Renal cortex interstitium (tissue), 11 donors: ENCODE measurements around the gene ATP11B. TPM values are rescaled to one million over a fixed set of nuclear protein-coding genes. Genes with fewer than 3 reads are reported as not detected.

ENCODE experiments used
- DNase-seq, 11 donors: peaks; one replicate each; pipeline ENCODE4 v3.0.0-alpha.2; 2013; ENCODE audit warnings: low read depth in 9 of 11, low spot score in 4 of 11; ENCODE audit errors: extremely low read depth in 1 of 11
- polyA plus RNA-seq, 3 donors: library from polyadenylated mRNA; unstranded; fragments of 120-200 nt; gene quantifications; one replicate each; pipeline ENCODE4 v1.2.1, GENCODE V29; 2013; ENCODE audit not compliant: insufficient read length in 3 of 3

The ATP11B gene
- polyA plus RNA-seq, 3 donors: 56.9 to 63.8 (median 60.2) TPM

- DNase-seq: no peak
These were observed 98.1 kb downstream of the ATP11B start for GRCh38 chr3:182891364-182891763.

DNA sequence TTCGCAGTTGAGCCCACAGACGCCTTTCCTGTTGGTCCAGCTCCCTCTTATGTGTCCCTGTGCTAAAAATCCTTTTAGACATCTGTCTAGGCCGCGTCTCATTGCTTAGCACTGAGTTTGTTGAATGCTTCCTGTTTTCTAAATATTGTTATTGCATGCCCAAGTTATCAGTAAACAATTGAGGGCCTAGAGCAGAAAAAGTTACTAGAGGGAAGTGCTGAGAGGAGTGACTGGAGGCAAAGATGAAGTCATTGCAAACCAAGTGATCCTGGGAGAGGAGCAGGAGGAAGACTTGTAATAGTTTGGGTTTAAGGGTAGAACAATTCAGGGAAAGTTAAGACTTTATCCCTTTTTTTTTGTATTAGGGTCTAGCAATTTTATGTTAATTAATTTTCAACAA, 98.9 kb downstream of the ATP11B start:
- no peak for DNase-seq

DNA sequence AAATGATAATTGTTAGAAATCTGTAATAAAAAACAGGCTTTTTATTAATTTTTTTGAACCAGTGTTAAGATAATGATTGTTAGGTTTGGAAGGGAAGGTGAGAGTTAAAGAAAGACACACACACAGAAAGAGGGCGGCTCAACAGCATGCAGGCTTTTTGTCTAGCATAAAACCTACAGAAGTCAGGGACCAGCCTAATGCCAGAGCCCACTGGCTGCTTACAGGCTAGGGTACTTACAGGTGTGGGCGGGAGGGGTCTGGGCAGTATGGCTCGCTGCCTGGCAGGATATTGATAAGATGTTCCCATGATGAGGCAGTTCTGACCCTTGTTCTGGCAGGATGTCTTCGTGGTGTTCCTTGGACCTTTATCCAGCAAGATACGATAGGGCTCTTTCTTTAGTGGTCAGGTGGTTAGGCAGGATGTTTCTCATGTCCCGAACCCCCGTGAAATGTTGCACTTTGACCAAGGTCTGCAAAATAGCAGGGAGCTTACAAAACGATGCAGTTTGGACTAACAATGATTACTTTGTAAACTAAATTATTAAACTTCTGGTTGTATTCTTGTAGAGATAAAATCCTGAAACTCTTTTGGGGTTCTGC, 102.3 kb downstream of the ATP11B start:
- peak in 1 of 11 donors; percentile 17 for DNase-seq

DNA sequence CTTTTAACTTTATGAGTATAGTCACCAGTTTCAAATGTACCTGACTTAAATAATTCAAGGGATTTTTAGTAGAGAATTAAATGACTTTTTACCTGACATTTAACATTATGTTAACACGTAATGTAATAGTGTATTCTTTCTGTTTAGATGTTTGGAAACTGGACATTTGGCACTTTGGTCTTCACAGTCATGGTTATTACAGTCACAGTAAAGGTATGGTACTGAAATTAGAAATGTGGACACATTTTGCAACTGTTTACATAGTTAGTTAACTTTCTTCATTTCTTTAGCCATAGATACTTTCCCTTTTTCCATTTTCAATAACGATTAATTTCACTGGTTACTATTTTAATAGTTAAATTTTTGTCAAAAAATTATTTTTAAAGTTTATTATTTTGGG, 103.2 kb downstream of the ATP11B start:
- DNase-seq: no peak

GRCh38 chr3:182902236-182902635, 108.9 kb downstream of the ATP11B start:
- DNase-seq: no peak

- DNase-seq: no peak
These were observed 110.9 kb downstream of the ATP11B start for GRCh38 chr3:182904164-182904563.

- DNase-seq: no peak
These were observed 112.3 kb downstream of the ATP11B start for GRCh38 chr3:182905623-182906022.

GRCh38 chr3:182906036-182906435, 112.7 kb downstream of the ATP11B start:
- no peak for DNase-seq

DNA sequence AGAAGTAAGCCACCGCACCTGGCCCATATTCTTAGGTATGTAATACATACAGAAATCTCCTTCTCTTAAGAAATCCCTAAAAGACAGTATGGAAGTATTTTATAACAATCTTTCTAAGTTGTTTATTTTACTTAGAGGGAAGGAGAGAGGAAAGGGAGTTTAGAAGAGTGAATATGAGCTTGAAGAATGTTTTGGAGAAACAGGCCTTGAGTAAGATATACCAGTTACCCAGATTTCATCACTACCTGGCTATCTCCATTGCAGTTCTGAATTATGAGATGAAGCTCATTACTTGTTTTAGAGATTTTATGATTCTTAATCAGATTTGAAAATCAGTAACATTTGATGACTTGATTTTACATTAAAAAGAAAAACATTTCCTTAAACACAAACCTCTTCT, 115.2 kb downstream of the ATP11B start:
- DNase-seq: no peak

DNA sequence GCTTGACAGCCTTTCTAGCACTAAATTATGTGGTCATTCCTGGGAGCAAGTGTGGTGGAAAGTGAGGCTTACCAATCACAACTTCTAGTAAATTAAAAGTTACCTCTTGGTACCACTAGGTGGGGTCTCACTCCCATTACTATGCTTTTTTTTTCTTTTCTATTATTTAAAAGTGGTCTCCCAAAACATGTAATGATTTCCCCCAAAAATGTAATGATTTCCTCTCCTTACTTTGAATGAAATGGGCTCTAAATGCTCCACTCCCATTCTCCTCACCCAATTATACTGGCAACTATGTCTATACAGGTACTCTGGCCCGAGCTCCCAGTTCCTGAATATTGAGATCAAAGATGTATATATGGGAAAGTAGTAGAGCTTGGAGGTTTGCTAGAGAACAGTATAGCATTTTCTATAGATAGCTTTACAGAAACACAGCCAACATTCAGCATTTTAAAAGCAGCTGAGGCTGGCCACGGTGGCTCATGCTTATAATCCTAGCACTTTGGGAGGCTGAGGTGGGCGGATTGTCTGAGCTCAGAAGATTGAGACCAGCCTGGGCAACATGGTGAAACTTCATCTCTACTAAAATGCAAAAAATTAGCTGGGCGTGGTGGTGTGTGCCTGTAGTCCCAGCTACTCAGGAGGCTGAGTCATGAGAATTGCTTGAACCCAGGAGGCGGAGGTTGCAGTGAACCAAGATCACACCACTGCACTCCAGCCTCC, 116.2 kb downstream of the ATP11B start:
- DNase-seq: peak in 7 of 11 donors; percentile 4 to 18 (median 6)

DNA sequence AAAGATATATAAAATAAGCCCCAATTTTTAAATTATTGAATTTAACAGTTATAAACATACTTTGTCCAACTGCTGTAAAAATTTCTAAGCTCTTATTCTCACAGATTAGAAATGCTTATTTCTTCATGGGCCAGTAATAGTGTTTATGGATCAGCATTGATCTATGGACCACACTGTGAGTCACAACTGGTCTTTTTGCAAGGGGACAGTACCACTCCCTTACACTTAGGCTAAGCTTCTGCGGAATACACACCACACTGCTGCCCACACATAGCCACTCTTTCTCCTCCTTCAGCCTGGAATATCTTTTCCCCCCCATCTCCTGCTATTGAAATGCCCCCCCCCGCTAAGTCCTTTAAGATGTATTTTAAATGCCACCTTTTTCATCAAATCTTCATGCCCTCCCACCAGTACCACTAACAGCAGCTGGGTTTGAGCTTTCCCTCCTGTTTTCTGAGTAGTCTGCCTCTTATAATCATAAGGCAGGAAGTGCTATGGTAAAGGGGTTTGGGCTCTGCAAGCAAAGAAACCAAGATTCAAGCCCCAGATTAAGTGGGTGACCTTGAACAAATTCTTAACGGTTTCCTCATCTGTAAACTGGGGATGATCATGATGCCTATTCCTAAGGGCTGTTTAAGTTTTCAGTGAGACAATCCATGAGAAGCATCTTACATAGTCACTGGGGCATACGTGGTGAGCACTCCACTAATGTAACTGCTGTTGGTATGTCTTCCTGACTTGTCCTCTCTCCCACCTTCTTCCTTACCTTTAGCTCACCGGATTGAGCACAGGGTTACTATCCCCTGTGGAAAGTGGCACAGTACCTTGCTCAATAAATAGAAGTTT, 117.9 kb downstream of the ATP11B start:
- DNase-seq: no peak

- DNase-seq: no peak
These were observed 118.4 kb downstream of the ATP11B start for GRCh38 chr3:182911782-182912111.

DNA sequence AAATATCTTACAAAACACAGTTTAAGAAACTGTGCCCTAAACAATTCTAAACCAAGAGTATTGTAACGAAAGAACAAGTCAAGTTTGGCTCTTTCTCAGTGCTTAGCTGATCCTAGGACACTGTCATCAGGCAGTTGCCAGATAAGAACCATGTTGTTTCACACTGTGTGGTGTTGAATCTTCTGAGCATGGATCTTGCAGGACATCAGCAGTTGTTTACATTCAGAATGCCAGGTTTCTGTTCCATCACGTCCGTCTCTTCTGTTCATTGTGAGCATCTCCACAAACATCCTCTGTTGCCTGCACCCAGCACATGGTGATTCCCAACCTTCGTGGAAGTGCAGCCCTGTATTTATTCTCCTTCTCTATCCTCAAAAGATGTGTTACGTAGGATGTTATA, 119.2 kb downstream of the ATP11B start:
- no peak for DNase-seq

DNA sequence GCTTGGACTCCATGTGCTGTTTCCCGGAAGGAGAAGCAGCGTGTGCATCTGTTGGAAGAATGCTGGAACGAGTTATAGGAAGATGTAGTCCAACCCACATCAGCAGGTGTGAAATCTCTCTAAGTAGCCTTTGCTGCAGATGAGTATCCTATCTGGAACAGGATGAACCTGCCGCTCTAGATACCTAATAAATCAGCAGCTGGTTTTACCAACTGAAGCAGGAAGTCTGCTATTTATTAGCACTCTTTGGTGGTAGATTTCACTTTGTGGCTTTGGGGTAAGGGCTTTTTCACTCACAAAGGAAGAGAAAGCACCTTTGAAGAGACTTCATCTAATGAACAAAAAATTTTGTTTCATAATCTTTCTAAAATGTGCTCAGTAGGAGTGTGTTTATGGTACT, 120.6 kb downstream of the ATP11B start:
- no peak for DNase-seq

GRCh38 chr3:182914341-182914740, 121.0 kb downstream of the ATP11B start:
- DNase-seq: no peak

GRCh38 chr3:182917134-182917533, 123.8 kb downstream of the ATP11B start:
- no peak for DNase-seq

- DNase-seq: no peak
These were observed 126.6 kb downstream of the ATP11B start for GRCh38 chr3:182919866-182920357.

DNA sequence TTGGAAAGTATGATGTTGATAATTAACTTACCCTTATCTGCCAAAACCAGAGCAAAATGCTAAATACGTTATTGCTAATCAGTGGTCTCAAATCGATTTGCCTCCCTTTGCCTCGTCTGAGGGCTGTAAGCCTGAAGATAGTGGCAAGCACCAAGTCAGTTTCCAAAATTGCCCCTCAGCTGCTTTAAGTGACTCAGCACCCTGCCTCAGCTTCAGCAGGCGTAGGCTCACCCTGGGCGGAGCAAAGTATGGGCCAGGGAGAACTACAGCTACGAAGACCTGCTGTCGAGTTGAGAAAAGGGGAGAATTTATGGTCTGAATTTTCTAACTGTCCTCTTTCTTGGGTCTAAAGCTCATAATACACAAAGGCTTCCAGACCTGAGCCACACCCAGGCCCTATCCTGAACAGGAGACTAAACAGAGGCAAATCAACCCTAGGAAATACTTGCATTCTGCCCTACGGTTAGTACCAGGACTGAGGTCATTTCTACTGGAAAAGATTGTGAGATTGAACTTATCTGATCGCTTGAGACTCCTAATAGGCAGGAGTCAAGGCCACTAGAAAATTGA, 127.3 kb downstream of the ATP11B start:
- no peak for DNase-seq

DNA sequence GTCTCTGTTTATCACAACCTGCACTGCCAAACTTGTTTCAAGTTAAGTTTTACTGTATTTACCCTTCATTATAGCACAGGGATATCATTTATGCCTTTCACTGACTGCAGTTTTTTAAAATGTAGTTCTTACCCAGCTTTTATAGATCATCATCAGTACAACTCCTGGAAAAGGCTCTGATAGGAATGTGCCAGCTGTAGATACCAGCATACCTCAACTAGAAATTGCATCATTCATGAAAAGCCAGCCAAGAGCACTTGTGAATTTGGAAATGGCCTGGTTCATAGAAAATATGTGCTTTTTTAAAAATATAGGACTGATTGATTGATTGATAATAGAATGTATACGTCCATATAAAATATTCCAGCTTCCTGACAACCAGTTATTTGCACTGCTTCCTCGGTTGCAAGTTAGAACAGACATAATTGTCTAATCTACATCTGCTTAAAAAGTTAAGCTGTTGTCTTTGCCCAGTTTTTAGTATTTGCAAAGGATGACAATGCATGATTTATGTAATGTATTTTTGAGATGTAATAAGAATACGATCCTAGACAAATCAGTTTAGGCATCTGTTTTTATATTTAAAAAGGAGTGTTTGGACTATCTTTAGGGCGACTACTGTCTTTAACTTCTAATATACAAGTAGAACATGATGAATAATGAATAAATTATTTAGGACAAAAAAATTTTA, 128.5 kb downstream of the ATP11B start:
- no peak for DNase-seq
